MG63 (cell line): Measurements from ENCODE around the gene PLA2G2F. TPM values are rescaled to one million over a fixed set of nuclear protein-coding genes. Genes with fewer than 3 reads are reported as not detected.
A peak's percentile ranks its signal among the peaks of the same experiment; 100 is the strongest.

Experiments
- DNase-seq: peaks from one replicate; pipeline ENCODE4 v3.0.0-alpha.2; 2020
- H3K27me3 ChIP-seq: fragments of 250-450 bp; sonication (Bioruptor Pico); 2 replicates; pipeline ENCODE4 v1.5.1; 2020; ENCODE audit warnings: mild to moderate bottlenecking, moderate library complexity
- H3K36me3 ChIP-seq: fragments of 250-450 bp; sonication (Bioruptor Pico); 2 replicates; pipeline ENCODE4 v1.5.1; 2020; ENCODE audit warnings: mild to moderate bottlenecking, moderate library complexity
- H3K4me3 ChIP-seq: fragments of 250-450 bp; sonication (Bioruptor Pico); 2 replicates; pipeline ENCODE4 v1.5.1; 2020; ENCODE audit warnings: mild to moderate bottlenecking, moderate library complexity
- H3K9me3 ChIP-seq: fragments of 250-450 bp; sonication (Bioruptor Pico); 2 replicates; pipeline ENCODE4 v1.5.1; 2020; ENCODE audit warnings: mild to moderate bottlenecking, moderate library complexity
- total RNA-seq: library from RNA; depleted of rRNA; stranded (reverse); fragments of >200 nt; shearing (Covaris generic); gene quantifications from 2 replicates; pipeline ENCODE4 v1.2.3, GENCODE V29; 2014; ENCODE audit warnings: low replicate concordance

Gene PLA2G2F
- total RNA-seq, 1 experiment from 2014 or later = not detected

DNA sequence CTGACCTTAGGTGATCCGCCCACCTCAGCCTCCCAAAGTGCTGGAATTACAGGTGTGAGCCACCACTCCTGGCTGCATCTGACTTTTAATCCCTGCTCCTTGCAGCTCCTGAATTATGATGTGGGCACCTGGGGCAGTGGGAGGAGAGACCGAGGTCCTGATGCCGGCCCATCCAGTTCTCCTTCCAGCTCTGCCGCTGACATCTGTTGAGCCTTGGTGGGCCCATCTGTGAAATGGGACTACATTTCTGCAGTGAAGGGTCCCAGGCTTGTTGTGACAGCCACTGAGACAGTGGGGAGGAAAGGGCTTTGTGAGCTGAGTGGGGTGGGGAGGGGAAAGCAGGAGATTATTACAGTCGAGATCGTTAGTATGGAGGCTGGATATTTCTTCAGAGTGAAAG, 11.8 kb downstream of the PLA2G2F start:
- Histone ChIP-seq H3K9me3 (no peaks in the 10 kb centered on the region), H3K4me3 (no peak overlapping the region), H3K36me3 (no peaks in the 10 kb centered on the region), H3K27me3 (no peaks in the 10 kb centered on the region)
- no peak for DNase-seq

DNA sequence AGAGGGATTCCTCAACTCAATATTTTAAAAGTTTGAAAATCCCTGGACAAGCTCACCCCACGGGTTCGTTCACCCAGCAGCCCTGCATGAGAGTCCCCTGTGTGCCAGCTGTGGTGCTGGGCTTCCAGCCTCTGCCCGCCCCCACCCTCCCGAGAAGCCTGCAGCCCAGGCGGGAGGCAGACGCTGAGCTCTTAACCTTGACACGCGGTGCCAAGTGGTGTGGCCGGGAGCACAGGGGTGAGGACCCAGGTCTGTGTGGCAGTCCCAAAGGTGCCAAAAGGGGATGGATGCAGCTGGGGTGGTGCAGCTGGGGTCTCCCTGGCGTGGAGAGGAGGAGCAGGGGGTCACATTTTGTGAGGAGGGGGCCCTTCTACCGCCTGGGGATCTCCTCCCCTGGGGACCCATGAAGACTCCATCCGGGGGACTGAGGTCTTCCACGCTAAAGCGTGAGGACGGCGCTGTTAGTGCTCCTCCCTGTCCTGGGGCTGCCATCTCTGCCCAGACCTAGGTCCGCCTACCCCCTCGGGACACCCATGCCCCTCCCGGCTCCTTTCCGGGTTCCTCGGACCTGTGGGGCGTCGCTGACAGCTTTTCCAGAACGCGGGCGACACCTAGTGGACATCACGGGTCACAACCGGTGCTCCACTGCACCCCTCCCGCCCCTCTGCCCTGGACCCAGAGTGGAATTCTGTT, 12.9 kb downstream of the PLA2G2F start:
- Histone ChIP-seq H3K9me3 (no peaks in the 10 kb centered on the region), H3K4me3 (peak overlapping the region; percentile 18), H3K27me3 (no peaks in the 10 kb centered on the region), H3K36me3 (no peaks in the 10 kb centered on the region)
- DNase-seq = peak; percentile 77

DNA sequence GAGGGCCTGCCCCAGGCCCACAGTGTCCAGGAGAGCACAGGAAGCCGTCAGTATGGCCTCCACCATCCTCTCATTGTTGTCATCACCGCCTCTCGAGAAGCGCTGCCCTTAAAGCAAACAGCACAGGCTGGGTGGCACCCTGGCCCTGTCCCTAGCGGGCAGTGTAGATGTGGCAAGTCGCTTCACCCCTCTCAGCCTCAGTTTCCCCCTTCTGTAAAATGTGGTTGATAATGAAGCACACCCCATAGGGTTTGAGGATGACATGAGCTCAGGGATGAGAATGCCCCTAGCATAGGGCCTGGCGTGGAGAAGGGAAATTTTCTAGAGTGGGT, 13.4 kb downstream of the PLA2G2F start:
- Histone ChIP-seq H3K36me3 (no peaks in the 10 kb centered on the region), H3K4me3 (no peak overlapping the region), H3K9me3 (no peaks in the 10 kb centered on the region), H3K27me3 (no peaks in the 10 kb centered on the region)
- DNase-seq = no peak

DNA sequence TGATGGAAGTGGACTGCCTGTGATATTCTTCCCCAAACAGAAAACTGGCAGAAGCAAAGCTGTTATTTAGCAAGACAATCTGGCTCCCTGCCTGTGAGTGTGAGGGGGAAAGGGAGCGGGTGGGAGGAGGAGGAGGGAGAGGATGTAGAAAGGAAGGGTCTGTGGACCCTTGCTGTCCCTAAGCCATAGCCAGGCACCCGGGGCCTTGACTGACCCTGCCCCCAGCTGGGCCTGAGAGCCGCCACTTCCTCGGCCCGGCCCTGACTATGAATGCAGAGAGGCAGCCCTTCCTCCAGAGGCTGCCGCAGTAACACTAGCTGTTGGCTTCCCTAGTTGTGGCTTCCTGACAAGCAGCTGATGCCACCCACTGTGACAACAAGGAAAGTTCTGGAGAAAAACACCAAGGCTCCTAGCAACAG, 13.9 kb downstream of the PLA2G2F start:
- no peaks in the 10 kb centered on the region for H3K9me3 ChIP-seq
- no peaks in the 10 kb centered on the region for H3K27me3 ChIP-seq
- no peaks in the 10 kb centered on the region for H3K36me3 ChIP-seq
- no peak overlapping the region for H3K4me3 ChIP-seq
- DNase-seq = no peak

DNA sequence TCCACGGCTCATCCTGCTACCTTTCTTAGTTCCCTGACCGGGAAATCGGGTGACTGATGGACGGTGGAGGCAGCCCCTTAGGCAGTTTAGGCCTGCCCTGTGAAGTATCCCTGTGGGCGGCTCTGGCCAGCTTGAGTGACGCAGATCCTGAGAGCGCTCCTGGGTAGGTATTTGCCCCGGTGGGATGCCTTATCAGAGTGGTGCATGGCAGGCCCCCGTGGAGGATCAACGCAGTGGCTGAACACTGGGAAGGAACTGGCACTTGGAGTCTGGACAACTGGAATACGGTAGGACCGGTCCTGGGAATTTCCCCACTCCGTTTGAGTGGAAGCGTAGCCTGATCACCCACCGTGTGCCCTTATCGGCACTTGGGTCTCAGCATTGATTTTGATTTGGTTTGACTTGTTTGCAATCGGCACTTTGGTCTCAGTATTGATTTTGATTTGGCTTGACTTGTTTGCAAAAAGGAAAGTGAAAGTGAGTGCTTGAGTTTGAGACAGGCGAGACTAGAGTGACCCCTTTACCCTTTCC, 15.2 kb downstream of the PLA2G2F start:
- Histone ChIP-seq H3K9me3 (no peaks in the 10 kb centered on the region), H3K36me3 (no peaks in the 10 kb centered on the region), H3K4me3 (no peak overlapping the region), H3K27me3 (no peaks in the 10 kb centered on the region)
- DNase-seq = no peak

DNA sequence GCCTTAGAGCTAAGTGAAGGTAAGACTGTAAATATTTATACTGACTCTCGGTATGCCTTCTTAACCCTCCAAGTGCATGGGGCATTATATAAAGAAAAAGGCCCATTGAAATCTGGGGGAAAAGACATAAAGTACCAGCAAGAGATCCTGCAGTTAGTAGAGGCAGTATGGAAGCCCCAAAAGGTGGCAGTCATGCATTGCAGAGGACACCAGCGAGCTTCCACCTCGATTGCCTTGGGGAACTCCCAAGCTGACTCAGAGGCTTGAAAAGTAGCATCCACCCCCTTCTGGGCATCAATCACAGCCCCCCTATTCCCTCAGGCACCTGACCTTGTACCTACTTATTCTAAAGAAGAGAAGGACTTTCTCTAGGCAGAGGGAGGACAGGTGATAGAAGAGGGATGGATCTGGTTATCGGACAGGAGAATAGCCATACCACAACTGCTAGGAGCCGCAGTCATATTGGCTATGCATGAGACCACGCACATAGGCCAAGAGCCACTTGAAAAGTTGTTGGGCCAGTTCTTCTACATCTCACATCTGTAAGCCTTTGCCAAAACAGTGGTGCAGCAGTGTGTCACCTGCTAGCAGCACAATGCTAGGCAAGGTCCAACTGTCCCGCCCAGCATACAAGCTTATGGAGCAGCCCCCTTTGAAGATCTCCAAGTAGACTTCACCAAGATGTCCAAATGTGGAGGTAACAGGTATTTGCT, 19.4 kb downstream of the PLA2G2F start:
- H3K9me3 ChIP-seq = peaks cover 8% of the 10 kb centered on the region; the same call in 1 of the 2 replicates
- DNase-seq = no peak
- no peak overlapping the region for H3K4me3 ChIP-seq
- H3K27me3 ChIP-seq = no peaks in the 10 kb centered on the region
- H3K36me3 ChIP-seq = no peaks in the 10 kb centered on the region

DNA sequence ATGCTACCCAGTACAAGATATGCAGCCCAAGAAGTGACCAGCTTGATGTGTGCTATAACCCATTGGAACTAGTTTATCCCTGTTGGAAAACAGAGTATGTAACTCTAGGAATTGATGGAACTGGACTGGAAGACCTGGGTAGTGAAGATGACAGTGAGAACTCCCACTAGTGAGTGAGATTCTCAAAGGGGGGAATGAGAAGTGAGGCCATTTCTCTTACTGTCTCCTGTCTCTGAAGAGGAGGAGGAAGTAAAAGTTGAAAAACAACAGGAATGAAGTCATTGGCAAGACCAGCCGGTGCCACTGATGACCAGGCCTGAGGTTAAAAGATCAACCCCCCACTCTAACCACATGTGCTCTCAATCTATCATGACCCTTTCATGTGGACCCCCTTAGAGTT, 20.9 kb downstream of the PLA2G2F start:
- Histone ChIP-seq H3K4me3 (no peak overlapping the region), H3K36me3 (no peaks in the 10 kb centered on the region), H3K9me3 (peaks cover 8% of the 10 kb centered on the region; the same call in 1 of the 2 replicates), H3K27me3 (no peaks in the 10 kb centered on the region)
- no peak for DNase-seq

DNA sequence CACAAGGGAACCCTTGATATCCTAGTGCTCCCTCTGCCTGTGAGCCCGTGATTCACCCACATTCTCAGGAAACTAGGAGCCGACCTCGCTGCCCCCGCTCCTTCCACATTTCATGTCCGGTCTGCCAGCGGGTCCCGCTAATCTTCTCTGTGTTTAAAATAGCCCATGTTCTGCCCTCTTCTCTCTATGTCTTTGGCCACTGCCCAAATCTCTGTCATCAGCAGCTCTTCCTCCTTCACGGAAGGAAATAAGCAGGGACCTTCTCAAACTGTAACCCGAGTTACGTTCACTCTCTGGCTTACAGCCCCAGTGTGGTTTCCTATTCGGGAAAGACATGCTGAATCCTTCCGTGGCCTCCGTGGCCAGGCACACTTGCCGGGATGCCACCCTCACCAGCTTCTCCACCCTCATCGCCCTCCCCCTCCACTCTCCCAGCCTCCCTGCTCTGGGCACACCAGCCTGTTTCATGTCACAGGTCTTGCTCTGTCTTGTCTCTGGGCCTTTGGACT, 25.6 kb downstream of the PLA2G2F start:
- no peak overlapping the region for H3K4me3 ChIP-seq
- DNase-seq = no peak

DNA sequence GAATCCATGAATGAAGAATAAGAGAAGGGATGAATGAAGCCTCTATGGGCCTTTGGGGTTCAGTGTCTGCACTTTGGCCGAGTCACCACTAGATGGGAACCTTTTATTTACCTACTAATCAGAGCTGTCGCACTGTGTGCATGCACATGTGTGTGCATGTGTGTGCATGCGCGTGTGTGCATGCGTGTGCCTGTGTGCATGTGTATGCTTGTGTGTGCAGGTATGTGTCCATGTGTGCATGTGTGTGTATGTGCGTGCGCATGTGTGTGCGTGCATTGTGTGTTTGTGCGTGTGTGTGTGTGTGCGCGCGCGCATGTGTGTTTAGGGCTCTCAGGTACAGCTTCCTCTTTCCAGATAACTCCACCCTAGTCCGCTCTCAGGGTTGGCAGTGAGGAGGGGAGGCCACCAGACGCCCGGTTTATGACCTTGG, 26.4 kb downstream of the PLA2G2F start:
- no peaks in the 10 kb centered on the region for H3K36me3 ChIP-seq
- peaks cover 3% of the 10 kb centered on the region; the same call in 1 of the 2 replicates for H3K9me3 ChIP-seq
- DNase-seq = no peak
- H3K27me3 ChIP-seq = no peaks in the 10 kb centered on the region
- no peak overlapping the region for H3K4me3 ChIP-seq

More for the DNA sequence above, 25.6 kb downstream of the PLA2G2F start:
- peaks cover 8% of the 10 kb centered on the region; the same call in 1 of the 2 replicates for H3K9me3 ChIP-seq
- no peaks in the 10 kb centered on the region for H3K36me3 ChIP-seq
- no peaks in the 10 kb centered on the region for H3K27me3 ChIP-seq

DNA sequence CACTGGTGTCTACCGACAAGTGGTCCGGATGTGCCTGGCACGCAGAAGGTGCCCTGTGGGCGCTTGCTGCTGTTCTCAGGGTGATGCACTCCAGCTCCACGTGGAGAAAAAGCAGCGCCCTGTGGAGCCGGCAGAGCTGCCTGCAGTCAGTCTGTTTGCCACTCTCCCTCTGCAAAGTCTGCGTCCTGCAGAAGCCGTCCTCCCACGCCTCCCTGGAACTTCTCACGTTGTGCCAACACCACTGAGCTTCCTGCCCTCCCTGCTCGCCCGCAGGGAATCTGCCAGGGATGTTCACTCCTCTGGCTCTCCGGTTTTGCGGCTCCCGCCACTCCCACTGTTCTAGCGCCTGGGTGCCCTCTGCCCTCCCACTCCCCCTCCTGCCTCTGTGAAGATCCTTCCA, 26.9 kb downstream of the PLA2G2F start:
- Histone ChIP-seq H3K27me3 (no peaks in the 10 kb centered on the region), H3K9me3 (no peaks in the 10 kb centered on the region), H3K4me3 (no peak overlapping the region), H3K36me3 (no peaks in the 10 kb centered on the region)
- DNase-seq = peak; percentile 41

DNA sequence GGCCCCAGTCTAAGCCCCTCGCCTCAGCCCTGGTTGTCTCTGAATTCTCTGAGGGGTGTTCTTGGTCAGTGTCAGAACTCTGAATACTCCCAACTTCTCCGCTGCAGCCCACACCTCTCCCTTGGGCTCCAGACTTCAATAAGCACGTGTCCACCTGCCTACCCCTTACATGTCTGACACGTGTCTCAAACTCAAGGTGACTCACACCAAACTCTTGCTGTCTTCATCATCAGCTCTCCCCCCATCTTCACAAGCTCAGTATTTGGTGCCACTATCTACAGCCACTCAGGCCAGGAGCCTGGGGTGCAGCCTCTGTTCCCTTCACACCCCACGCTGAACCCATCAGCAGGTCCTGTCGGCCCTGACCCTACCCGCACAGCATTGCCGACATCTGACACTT, 28.0 kb downstream of the PLA2G2F start:
- no peaks in the 10 kb centered on the region for H3K27me3 ChIP-seq

DNA sequence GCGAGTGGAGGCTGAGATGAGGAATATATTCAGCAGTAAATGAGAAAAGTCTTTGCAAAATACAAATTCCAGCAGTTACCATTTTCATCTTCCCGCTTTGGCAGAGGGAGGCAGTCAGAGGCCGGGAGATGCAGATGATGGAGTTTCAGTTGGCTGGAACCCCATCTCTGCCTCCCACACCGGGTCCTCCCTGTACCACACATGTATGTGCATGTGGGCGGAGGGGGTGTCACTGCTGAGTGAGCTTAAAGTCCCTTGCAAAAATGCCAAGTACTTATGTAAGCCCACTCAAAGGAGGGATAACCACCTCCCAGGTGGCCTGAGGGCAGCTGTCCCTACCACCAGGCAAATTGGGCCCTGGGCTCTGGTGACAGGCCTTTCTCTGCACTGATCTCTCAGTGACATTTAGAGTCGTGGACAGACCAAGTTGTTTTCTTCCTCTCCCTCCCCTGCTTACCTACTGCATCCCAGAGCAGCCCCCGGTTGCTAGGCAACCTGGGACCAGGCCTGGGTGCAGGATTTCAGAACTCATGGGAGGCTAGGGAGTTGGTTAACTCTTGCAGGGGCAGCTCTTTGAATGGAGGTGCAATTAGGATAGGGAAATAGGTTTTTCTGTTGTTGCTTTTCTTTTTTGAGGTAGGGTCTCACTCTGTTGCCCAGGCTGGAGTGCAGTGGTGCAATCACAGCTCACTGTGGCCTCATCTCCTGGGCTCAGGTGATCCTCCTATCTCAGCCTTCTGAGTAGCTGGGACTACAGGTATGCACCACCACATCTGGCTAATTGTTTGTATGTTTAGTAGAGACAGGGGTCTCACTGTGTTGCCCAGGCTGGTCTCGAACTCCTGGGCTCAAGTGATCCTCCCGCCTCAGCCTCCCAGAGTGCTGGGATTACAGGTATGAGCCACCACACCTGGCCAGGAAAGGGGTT, 29.7 kb downstream of the PLA2G2F start:
- Histone ChIP-seq H3K9me3 (no peaks in the 10 kb centered on the region), H3K36me3 (no peaks in the 10 kb centered on the region), H3K27me3 (no peaks in the 10 kb centered on the region), H3K4me3 (no peak overlapping the region)
- no peak for DNase-seq

More for the DNA sequence above, 28.0 kb downstream of the PLA2G2F start:
- DNase-seq = no peak
- no peaks in the 10 kb centered on the region for H3K9me3 ChIP-seq
- H3K4me3 ChIP-seq = no peak overlapping the region
- H3K36me3 ChIP-seq = no peaks in the 10 kb centered on the region

DNA sequence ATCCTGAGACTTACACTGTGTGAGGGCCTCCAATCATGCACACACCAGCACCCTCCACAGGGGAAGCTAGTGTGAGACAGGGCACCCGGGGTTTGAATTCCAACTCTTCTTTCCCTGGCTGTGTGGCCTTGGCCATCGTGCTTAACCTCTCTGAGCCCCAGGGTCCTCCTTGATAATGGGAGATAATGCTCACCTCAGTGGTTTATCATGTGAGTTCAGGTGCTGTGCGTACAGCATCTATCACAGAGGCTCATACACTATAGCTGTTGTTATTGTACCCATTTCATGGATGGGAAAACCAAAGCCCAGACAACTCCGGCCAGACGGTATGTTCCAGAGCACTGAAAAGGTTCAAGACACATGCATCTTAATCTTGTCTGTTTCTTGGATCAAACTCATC, 30.8 kb downstream of the PLA2G2F start:
- H3K36me3 ChIP-seq = no peaks in the 10 kb centered on the region
- no peaks in the 10 kb centered on the region for H3K9me3 ChIP-seq
- no peak for DNase-seq
- H3K4me3 ChIP-seq = no peak overlapping the region
- H3K27me3 ChIP-seq = no peaks in the 10 kb centered on the region

DNA sequence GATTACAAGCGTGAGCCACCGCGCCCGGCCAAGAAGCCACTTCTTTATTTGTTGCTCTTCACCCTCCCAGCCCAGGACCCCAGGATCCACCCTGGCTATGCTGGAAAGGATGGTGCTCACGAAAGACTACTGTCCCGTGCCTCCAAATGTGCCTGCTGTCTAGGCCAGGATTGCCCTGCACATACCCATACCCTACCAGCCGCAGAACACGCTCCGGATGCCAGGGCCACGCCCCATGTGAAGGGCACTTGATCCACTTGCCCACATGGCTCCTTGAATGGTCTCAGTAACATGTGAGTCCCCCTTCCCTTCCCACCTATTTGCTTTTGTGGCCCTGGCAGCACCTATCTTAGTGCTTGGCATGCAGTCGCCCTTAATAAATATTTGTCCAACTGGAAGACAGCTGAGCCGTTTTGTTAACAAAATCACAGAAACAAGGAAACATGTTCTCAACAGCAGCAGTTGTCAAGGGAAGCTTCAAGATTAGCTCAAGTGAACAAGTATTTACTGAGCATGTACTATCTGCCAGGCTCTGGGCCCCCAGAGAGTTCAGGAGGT, 33.0 kb downstream of the PLA2G2F start:
- Histone ChIP-seq H3K27me3 (no peaks in the 10 kb centered on the region), H3K36me3 (no peaks in the 10 kb centered on the region), H3K9me3 (no peaks in the 10 kb centered on the region), H3K4me3 (no peak overlapping the region)
- DNase-seq = no peak

DNA sequence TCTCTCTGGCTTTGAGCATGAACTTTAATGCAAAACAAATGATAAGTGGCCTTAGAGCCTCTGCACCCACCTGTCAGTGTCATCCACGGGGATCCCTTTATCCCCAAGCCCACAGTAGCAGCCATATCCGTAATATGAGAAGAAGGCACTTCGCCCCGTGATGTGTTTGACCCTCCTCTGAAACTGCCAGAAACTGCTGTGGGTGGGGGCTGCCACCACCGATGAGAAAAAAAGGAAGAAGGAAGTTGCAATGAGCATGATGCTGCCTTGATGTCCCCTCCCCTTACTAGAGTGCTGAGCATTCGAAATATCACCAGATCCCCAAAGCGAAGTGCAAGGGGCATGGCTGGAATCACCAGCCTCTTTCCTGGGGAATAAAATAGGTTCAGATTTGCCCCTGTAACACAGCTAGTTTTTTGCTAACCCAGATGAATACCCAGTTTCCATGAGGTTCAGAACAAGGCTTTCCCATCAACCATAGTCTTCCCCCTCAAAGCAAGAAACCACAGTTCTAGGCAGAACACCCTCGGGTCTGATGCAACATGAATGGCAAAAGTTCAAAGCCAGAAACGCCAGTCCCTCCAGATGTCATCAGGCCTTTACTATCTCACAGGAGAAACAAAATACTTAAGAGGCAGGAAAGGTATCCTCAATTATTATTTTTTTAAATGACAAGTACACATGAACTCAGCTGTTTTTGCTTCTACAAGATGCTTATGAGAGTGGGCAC, 36.0 kb downstream of the PLA2G2F start:
- Histone ChIP-seq H3K9me3 (no peaks in the 10 kb centered on the region), H3K4me3 (no peak overlapping the region), H3K36me3 (no peaks in the 10 kb centered on the region), H3K27me3 (0 out of 2 replicates have a peak, but pooled peaks cover 2% of the 10 kb centered on the region)
- DNase-seq = no peak
